HepG2 (cell line): Measurements from ENCODE around the gene ZDHHC7. TPM values are rescaled to one million over a fixed set of nuclear protein-coding genes. Genes with fewer than 3 reads are reported as not detected.
A peak's percentile ranks its signal among the peaks of the same experiment; 100 is the strongest.

ENCODE experiments used
- BCL6 ChIP-seq: IDR thresholded peaks from 2 replicates; pipeline ENCODE4 v1.6.1; 2016; ENCODE audit warnings: missing genetic modification reagents, missing compliant biosample characterization
- GTF3A ChIP-seq: sonication (generic); formaldehyde crosslinking; conservative IDR thresholded peaks from 2 replicates; pipeline ENCODE4 v1.4.0; 2020; ENCODE audit warnings: mild to moderate bottlenecking, missing genetic modification reagents
- HDAC2 ChIP-seq: sonication (generic); formaldehyde crosslinking; IDR thresholded peaks from 2 replicates; pipeline ENCODE4 v1.4.0; 2020; ENCODE audit warnings: missing genetic modification reagents
- MBD4 ChIP-seq: IDR thresholded peaks from 2 replicates; pipeline ENCODE4 v1.6.1; 2012; ENCODE audit warnings: low read length, inconsistent platforms, borderline replicate concordance
- MBNL3 ChIP-seq: fragments of 250-450 bp; sonication (Bioruptor Pico); conservative IDR thresholded peaks from 2 replicates; pipeline ENCODE4 v1.8.0; 2022; ENCODE audit warnings: mild to moderate bottlenecking, inconsistent platforms
- ONECUT2 ChIP-seq: sonication (generic); formaldehyde crosslinking; IDR thresholded peaks from 2 replicates; pipeline ENCODE4 v1.4.0; 2020; ENCODE audit warnings: missing genetic modification reagents
- PCBP2 ChIP-seq: fragments of 200-400 bp; formaldehyde crosslinking; optimal IDR thresholded peaks from 2 replicates; pipeline ENCODE3; 2018; ENCODE audit warnings: low read length, low read depth; ENCODE audit not compliant: poor library complexity, severe bottlenecking
- RBM39 ChIP-seq: fragments of 200-400 bp; formaldehyde crosslinking; IDR thresholded peaks from one replicate; pipeline ENCODE4 v1.6.1; 2018; ENCODE audit warnings: antibody characterized with exemption, mild to moderate bottlenecking, low read depth, low read length; ENCODE audit not compliant: poor library complexity, severe bottlenecking
- RXRB ChIP-seq: IDR thresholded peaks from 2 replicates; pipeline ENCODE4 v1.6.1; 2016; ENCODE audit warnings: borderline replicate concordance, missing genetic modification reagents, missing compliant biosample characterization
- WIZ ChIP-seq: sonication (generic); formaldehyde crosslinking; IDR thresholded peaks from 2 replicates; pipeline ENCODE4 v1.5.1; 2020; ENCODE audit warnings: mild to moderate bottlenecking, missing genetic modification reagents
- ZFP36L2 ChIP-seq: sonication (generic); formaldehyde crosslinking; IDR thresholded peaks from 2 replicates; pipeline ENCODE4 v1.4.0; 2020; ENCODE audit warnings: missing genetic modification reagents
- ZNF350 ChIP-seq: sonication (generic); formaldehyde crosslinking; IDR thresholded peaks from 2 replicates; pipeline ENCODE4 v1.4.0; 2020; ENCODE audit warnings: mild to moderate bottlenecking, low read depth, missing genetic modification reagents, borderline replicate concordance
- ZNF619 ChIP-seq: sonication (generic); formaldehyde crosslinking; IDR thresholded peaks from 2 replicates; pipeline ENCODE4 v1.4.0; 2020; ENCODE audit warnings: mild to moderate bottlenecking, missing genetic modification reagents
- ZNF773 ChIP-seq: sonication (generic); formaldehyde crosslinking; IDR thresholded peaks from 2 replicates; pipeline ENCODE4 v1.4.0; 2020; ENCODE audit warnings: missing genetic modification reagents, borderline replicate concordance
- ZNF781 ChIP-seq: sonication (generic); formaldehyde crosslinking; IDR thresholded peaks from 2 replicates; pipeline ENCODE4 v1.5.1; 2020; ENCODE audit warnings: borderline replicate concordance, mild to moderate bottlenecking, missing genetic modification reagents; ENCODE audit errors: not compliant biosample characterization
- ZSCAN20 ChIP-seq: sonication (generic); formaldehyde crosslinking; IDR thresholded peaks from 2 replicates; pipeline ENCODE4 v1.4.0; 2020; ENCODE audit warnings: missing genetic modification reagents, mild to moderate bottlenecking, borderline replicate concordance
- polyA plus RNA-seq, 8 experiments: library from polyadenylated mRNA; depleted of rRNA in 3 of 8; stranded (reverse) in 7 of 8; unstranded in 1 of 8; fragments of >200 nt; fragmentation: Illumina TruSeq in 4 of 8; extraction: Trizol in 4 of 8; gene quantifications; 2 replicates each; pipeline versions ENCODE4 v1.2.1 to v1.2.3, GENCODE V29; 2011 to 2016; ENCODE audit warnings: low read depth in 4 of 8, missing spikeins in 1 of 8, mixed read lengths in 1 of 8; ENCODE audit not compliant: insufficient read depth in 1 of 8
- total RNA-seq, 5 experiments: library from RNA; depleted of rRNA; stranded (reverse); fragments of >200 nt; fragmentation: Illumina TruSeq; extraction: Trizol; gene quantifications; 2 replicates each; pipeline ENCODE4 v1.2.3, GENCODE V29; 2016; ENCODE audit warnings: low read depth in 1 of 5
- TF ChIP-seq, protein P1 (sequence below): sonication (generic); formaldehyde crosslinking; IDR thresholded peaks from 2 replicates; pipeline ENCODE4 v1.8.0; 2023; ENCODE audit warnings: mild to moderate bottlenecking, missing genetic modification reagents
- TF ChIP-seq, protein P2 (sequence below): sonication (generic); formaldehyde crosslinking; IDR thresholded peaks from 2 replicates; pipeline ENCODE4 v1.5.0; 2020; ENCODE audit warnings: mild to moderate bottlenecking, missing genetic modification reagents
- TF ChIP-seq, protein P3 (sequence below): IDR thresholded peaks from 2 replicates; pipeline ENCODE4 v1.6.1; 2016; ENCODE audit warnings: low read depth
- TF ChIP-seq, protein P4 (sequence below): sonication (generic); formaldehyde crosslinking; IDR thresholded peaks from 2 replicates; pipeline ENCODE4 v1.5.0; 2020; ENCODE audit warnings: missing genetic modification reagents
- TF ChIP-seq, protein P5 (sequence below): sonication (generic); formaldehyde crosslinking; IDR thresholded peaks from 2 replicates; pipeline ENCODE4 v1.5.0; 2020; ENCODE audit warnings: missing genetic modification reagents

Gene ZDHHC7
- total and polyA plus RNA-seq, 2 of the 13 experiments (the other 11 are each of a cell fraction or from before 2014, with no cell fraction given): 46.8 to 67.6 TPM

DNA sequence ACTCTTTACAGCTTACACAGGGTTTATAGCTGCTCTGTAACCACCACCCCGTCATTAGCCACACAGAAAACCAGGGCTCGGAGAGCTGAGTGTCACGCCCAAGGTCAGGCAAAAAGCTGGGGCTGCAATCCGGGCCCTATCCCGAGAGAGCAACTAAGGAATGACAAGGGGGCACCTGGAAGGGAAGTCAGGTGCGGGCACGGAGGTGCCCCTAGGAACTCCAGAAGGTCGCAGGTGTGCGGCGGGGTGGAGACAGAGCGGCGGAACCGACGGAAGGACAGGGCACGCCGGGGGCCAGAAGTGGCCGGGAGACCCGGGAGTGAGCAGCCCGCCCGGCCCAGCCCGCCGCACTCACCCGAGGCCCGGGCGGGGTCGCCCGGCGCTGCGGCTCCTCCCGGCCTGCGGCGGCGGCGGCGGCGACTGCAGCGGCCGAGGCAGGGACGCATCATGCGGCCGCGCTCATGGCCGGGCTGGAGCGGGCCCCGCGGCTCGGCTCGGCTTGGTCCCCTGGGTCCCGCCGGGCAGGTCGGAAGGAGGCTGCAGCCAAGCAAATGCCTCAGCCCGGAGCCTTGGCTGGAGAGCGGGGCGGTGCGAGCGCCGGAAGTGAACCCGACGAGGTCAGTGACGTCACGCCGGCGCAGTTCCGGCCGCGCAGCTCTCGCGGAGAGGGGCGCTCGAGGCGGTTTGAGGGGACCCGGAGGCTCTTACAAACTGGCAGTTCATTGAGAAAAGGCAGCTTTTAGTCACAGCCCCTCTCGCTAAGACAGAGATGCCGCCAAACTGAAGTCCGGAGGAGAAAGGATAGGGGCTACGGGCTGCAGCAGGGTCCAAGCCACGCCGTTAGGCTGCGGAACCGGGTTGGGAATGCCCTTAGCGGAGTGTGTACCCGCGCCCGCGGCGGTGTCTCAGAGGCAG is at the start of gene ZDHHC7 (continued):
- TF ChIP-seq, protein P1, sequence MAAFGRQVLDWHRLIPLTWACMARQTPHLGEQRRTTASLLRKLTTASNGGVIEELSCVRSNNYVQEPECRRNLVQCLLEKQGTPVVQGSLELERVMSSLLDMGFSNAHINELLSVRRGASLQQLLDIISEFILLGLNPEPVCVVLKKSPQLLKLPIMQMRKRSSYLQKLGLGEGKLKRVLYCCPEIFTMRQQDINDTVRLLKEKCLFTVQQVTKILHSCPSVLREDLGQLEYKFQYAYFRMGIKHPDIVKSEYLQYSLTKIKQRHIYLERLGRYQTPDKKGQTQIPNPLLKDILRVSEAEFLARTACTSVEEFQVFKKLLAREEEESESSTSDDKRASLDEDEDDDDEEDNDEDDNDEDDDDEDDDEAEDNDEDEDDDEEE: peak; percentile 74
- 0 out of 2 replicates have a peak, but pooled peaks have one; percentile 46 for TF ChIP-seq ZNF773 (CRISPR knock-in tag)
- TF ChIP-seq MBD4: no peak
- TF ChIP-seq ONECUT2 (CRISPR knock-in tag): no peak
- peak; percentile 72 for TF ChIP-seq HDAC2
- TF ChIP-seq, protein P2, sequence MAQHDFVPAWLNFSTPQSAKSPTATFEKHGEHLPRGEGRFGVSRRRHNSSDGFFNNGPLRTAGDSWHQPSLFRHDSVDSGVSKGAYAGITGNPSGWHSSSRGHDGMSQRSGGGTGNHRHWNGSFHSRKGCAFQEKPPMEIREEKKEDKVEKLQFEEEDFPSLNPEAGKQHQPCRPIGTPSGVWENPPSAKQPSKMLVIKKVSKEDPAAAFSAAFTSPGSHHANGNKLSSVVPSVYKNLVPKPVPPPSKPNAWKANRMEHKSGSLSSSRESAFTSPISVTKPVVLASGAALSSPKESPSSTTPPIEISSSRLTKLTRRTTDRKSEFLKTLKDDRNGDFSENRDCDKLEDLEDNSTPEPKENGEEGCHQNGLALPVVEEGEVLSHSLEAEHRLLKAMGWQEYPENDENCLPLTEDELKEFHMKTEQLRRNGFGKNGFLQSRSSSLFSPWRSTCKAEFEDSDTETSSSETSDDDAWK: no peak
- no peak; the same call in 1 of the 2 replicates for TF ChIP-seq ZNF619 (CRISPR knock-in tag)
- no peak for TF ChIP-seq PCBP2
- TF ChIP-seq WIZ (CRISPR knock-in tag): peak; percentile 60; the same call in 1 of the 2 replicates
- TF ChIP-seq, protein P3, sequence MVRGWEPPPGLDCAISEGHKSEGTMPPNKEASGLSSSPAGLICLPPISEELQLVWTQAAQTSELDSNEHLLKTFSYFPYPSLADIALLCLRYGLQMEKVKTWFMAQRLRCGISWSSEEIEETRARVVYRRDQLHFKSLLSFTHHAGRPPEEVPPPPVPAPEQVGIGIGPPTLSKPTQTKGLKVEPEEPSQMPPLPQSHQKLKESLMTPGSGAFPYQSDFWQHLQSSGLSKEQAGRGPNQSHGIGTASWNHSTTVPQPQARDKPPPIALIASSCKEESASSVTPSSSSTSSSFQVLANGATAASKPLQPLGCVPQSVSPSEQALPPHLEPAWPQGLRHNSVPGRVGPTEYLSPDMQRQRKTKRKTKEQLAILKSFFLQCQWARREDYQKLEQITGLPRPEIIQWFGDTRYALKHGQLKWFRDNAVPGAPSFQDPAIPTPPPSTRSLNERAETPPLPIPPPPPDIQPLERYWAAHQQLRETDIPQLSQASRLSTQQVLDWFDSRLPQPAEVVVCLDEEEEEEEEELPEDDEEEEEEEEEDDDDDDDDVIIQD (CRISPR knock-in tag): peak; percentile 29; the same call in 1 of the 2 replicates
- no peak; the same call in none of the 2 replicates for TF ChIP-seq ZSCAN20
- TF ChIP-seq GTF3A (CRISPR knock-in tag): no peak
- TF ChIP-seq RBM39: peak; percentile 60
- peak; percentile 63 for TF ChIP-seq BCL6 (CRISPR knock-in tag)
- TF ChIP-seq, protein P4, sequence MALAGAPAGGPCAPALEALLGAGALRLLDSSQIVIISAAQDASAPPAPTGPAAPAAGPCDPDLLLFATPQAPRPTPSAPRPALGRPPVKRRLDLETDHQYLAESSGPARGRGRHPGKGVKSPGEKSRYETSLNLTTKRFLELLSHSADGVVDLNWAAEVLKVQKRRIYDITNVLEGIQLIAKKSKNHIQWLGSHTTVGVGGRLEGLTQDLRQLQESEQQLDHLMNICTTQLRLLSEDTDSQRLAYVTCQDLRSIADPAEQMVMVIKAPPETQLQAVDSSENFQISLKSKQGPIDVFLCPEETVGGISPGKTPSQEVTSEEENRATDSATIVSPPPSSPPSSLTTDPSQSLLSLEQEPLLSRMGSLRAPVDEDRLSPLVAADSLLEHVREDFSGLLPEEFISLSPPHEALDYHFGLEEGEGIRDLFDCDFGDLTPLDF (CRISPR knock-in tag): peak; percentile 73; the same call in 1 of the 2 replicates
- peak; percentile 92 for TF ChIP-seq ZNF350 (CRISPR knock-in tag)
- TF ChIP-seq ZFP36L2 (CRISPR knock-in tag): no peak
- peak; percentile 90 for TF ChIP-seq ZNF781 (CRISPR knock-in tag)
- TF ChIP-seq MBNL3 (CRISPR knock-in tag): no peak
- peak; percentile 30 for TF ChIP-seq RXRB (CRISPR knock-in tag)
- TF ChIP-seq, protein P5, sequence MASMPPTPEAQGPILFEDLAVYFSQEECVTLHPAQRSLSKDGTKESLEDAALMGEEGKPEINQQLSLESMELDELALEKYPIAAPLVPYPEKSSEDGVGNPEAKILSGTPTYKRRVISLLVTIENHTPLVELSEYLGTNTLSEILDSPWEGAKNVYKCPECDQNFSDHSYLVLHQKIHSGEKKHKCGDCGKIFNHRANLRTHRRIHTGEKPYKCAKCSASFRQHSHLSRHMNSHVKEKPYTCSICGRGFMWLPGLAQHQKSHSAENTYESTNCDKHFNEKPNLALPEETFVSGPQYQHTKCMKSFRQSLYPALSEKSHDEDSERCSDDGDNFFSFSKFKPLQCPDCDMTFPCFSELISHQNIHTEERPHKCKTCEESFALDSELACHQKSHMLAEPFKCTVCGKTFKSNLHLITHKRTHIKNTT (CRISPR knock-in tag): no peak
